Common myeloid progenitor, CD34-positive (primary cell): ENCODE data around the gene APOH. TPM values are rescaled to one million over a fixed set of nuclear protein-coding genes. Genes with fewer than 3 reads are reported as not detected.

Experiments
- CTCF ChIA-PET: fragments of 350-600 bp; sonication (Branson Sonifier 250); formaldehyde crosslinking; loops from one replicate; lab custom pipeline; 2021; ENCODE audit warnings: antibody characterized with exemption; lab: Charles Lee
- POLR2A ChIA-PET: fragments of 350-600 bp; sonication (Branson Sonifier 250); formaldehyde crosslinking; loops from one replicate; lab custom pipeline; 2021; ENCODE audit warnings: antibody characterized with exemption; lab: Charles Lee
- DNase-seq, 3 donors: peaks; one replicate each; pipeline versions ENCODE4 v3.0.0 to v3.0.0-alpha.2; 2013
- H3K27ac ChIP-seq, 2 experiments: 1 replicate in 1 of 2; 2 replicates in 1 of 2; pipeline ENCODE4 v1.7.0; 2013; ENCODE audit warnings: inconsistent platforms in 2 of 2, low read length in 2 of 2, mild to moderate bottlenecking in 2 of 2, low read depth in 1 of 2, moderate library complexity in 1 of 2; ENCODE audit not compliant: severe bottlenecking in 2 of 2, insufficient read depth in 1 of 2, poor library complexity in 1 of 2
- H3K27me3 ChIP-seq, 5 experiments: replicated peaks in 2 of 5; 1 replicate in 3 of 5; 2 replicates in 2 of 5; pipeline versions ENCODE4 v1.6.1 to v1.7.0; 2013; ENCODE audit warnings: low read length in 4 of 5, mild to moderate bottlenecking in 2 of 5, moderate library complexity in 2 of 5, inconsistent platforms in 1 of 5; ENCODE audit not compliant: insufficient read depth in 5 of 5, control insufficient read depth in 4 of 5
- H3K36me3 ChIP-seq, 4 experiments: 1 replicate in 2 of 4; 2 replicates in 2 of 4; pipeline versions ENCODE4 v1.6.1 to v1.7.0; 2013; ENCODE audit warnings: low read length in 3 of 4, control low read depth in 1 of 4, mild to moderate bottlenecking in 1 of 4; ENCODE audit not compliant: control insufficient read depth in 4 of 4, insufficient read depth in 4 of 4
- H3K4me1 ChIP-seq, 4 experiments: 1 replicate in 3 of 4; 2 replicates in 1 of 4; pipeline versions ENCODE4 v1.6.1 to v1.7.1; 2013; ENCODE audit warnings: low read length in 3 of 4, mild to moderate bottlenecking in 3 of 4, control low read depth in 1 of 4, inconsistent platforms in 1 of 4, moderate library complexity in 1 of 4; ENCODE audit not compliant: control insufficient read depth in 4 of 4, insufficient read depth in 4 of 4; ENCODE audit errors: control extremely low read depth in 1 of 4
- H3K4me3 ChIP-seq, 7 experiments: 1 replicate in 4 of 7; 2 replicates in 3 of 7; pipeline versions ENCODE4 v1.5.1 to v1.7.0; 2013; ENCODE audit warnings: mild to moderate bottlenecking in 7 of 7, low read length in 6 of 7, moderate library complexity in 6 of 7, inconsistent platforms in 2 of 7, low read depth in 2 of 7, control low read depth in 1 of 7; ENCODE audit not compliant: insufficient read depth in 4 of 7, control insufficient read depth in 1 of 7; ENCODE audit errors: extremely low read depth in 1 of 7
- H3K9me3 ChIP-seq, 5 experiments: 1 replicate in 4 of 5; 2 replicates in 1 of 5; pipeline versions ENCODE4 v1.6.1 to v1.7.1; 2013; ENCODE audit warnings: low read length in 4 of 5, mild to moderate bottlenecking in 2 of 5, inconsistent platforms in 1 of 5, low read depth in 1 of 5, moderate library complexity in 1 of 5; ENCODE audit not compliant: control insufficient read depth in 4 of 5, insufficient read depth in 2 of 5; ENCODE audit errors: control extremely low read depth in 1 of 5
- WGBS: methylation state at CpG from one replicate; pipeline ENCODE4 v1.1.5; 2013; ENCODE audit not compliant: insufficient coverage; 5-methylcytosine and 5-hydroxymethylcytosine counted together
- polyA plus RNA-seq: library from polyadenylated mRNA; unstranded; fragments of 120-200 nt; gene quantifications from one replicate; pipeline ENCODE4 v1.2.1, GENCODE V29; 2013

APOH gene
- polyA plus RNA-seq = not detected

- CTCF ChIA-PET = interaction anchor here (1.2 kb wide), 1 partner anchor 34 kb away, joined by 3 read pairs; no protein-coding TSS in a partner anchor
These were observed at the start of gene APOH for GRCh38 chr17:66228887-66229782. TSS of gene APOH (minus strand) at chr17:66229415. CDS start at chr17:66229379, 36 bp downstream.

GRCh38 chr17:66277191-66277590, 48.0 kb upstream of the APOH start:
- Histone ChIP-seq H3K27me3 (peaks cover 0 to 3% (median 0%) of the 10 kb centered on the region in 5 experiments), H3K36me3 (no peaks in the 10 kb centered on the region), H3K4me3 (no peak overlapping the region), H3K9me3 (no peaks in the 10 kb centered on the region), H3K4me1 (no peaks in the 10 kb centered on the region), H3K27ac (no peak overlapping the region)
- CTCF ChIA-PET = no interaction called here
- 100% methylated on average over 2 of the region's 2 CpGs for WGBS
- POLR2A ChIA-PET = no interaction called here
- DNase-seq = no peak

More at GRCh38 chr17:66228887-66229782, at the start of gene APOH:
- POLR2A ChIA-PET = no interaction called here
- Histone ChIP-seq H3K36me3 (no peaks in the 10 kb centered on the region), H3K4me3 (no peak within 1 kb of the TSS), H3K9me3 (no peaks in the 10 kb centered on the region), H3K4me1 (no peaks in the 10 kb centered on the region), H3K27me3 (peaks cover 0 to 5% (median 0%) of the 10 kb centered on the region in 5 experiments), H3K27ac (no peak within 1 kb of the TSS)
- 99% methylated on average over 13 of the region's 20 CpGs for WGBS
- no peak for DNase-seq

DNA sequence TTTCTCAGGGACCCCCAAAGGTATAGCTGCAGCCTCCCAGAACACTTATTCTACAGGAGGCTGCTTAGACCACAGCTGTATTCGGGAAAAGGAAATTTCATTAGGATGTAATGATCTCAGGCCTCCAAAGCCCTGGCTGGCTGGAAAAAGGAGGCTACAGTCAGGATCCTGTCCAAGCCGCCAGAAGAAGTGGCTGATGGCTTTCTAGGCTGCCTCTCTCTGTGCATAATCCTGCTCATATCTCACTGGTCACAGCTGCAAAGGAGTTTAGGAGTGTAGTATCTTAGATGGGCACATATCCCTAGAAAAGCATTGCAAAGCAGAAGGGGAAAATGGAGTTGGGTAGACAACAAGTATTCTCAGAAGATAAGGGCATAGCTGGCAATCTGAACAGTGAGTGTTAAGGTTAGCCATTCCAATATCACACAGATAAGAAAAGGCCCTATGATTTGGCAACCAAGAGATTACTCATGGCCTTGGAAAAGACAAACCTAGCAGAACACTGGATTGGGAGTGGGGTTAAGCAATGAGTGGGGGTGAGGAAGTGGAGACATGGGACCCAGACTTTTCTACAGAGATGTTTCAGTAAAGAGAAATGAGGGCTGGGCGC, 47.2 kb upstream of the APOH start:
- no peak for DNase-seq
- H3K4me3 ChIP-seq = no peak overlapping the region
- WGBS = 100% methylated on average over 3 of the region's 3 CpGs
- no peak overlapping the region for H3K27ac ChIP-seq
- ChIA-PET POLR2A (no interaction called here), CTCF (interaction anchor here (0.6 to 1.2 kb wide), 2 partner anchors 10 to 261 kb away, joined by 3 read pairs; no protein-coding TSS in a partner anchor)
- no peaks in the 10 kb centered on the region for H3K4me1 ChIP-seq
- no peaks in the 10 kb centered on the region for H3K36me3 ChIP-seq
- H3K27me3 ChIP-seq = peaks cover 0 to 3% (median 0%) of the 10 kb centered on the region in 5 experiments
- H3K9me3 ChIP-seq = peaks cover 0 to 4% (median 0%) of the 10 kb centered on the region in 5 experiments

DNA sequence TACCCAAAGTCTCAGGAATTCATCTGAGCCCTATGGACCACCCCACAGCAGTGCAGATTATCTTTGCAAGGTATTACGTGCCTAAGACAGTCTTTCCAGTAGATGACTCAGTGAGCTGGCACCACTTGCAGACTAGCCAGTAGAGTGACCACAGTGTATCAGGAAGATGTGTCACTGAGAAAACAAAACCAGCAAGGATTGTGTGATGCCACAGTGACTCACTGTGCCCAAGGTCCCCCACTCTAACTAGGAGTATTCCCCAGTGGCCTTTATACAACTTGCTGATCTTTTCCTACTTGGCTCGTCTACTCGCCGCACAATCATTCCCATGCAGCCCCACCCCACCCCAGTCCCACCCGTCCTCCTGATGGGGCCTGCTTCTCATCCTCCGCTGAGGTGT, 46.4 kb upstream of the APOH start:
- CTCF ChIA-PET = interaction anchor here (0.6 to 1.2 kb wide), 2 partner anchors 11 to 262 kb away, joined by 3 read pairs; no protein-coding TSS in a partner anchor
- peaks cover 0 to 3% (median 0%) of the 10 kb centered on the region in 5 experiments for H3K27me3 ChIP-seq
- 98% methylated on average over 6 of the region's 6 CpGs for WGBS
- POLR2A ChIA-PET = no interaction called here
- DNase-seq = peak in 1 of 3 donors; percentile 3
- no peaks in the 10 kb centered on the region for H3K4me1 ChIP-seq
- H3K4me3 ChIP-seq = no peak overlapping the region
- no peak overlapping the region for H3K27ac ChIP-seq
- peaks cover 0 to 8% (median 0%) of the 10 kb centered on the region in 5 experiments for H3K9me3 ChIP-seq
- H3K36me3 ChIP-seq = no peaks in the 10 kb centered on the region

DNA sequence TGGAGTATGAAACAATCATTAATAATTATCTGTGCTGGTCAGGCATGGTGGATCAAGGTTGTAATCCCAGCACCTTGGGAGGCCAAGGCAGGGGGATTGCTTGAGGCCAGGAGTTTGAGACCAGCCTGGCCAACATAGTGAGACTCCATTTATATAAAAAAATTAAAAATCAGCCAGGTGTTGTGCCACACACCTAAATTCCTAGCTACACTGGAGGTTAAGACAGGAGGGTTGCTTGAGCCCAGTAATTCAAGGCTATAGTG, 44.3 kb upstream of the APOH start:
- POLR2A ChIA-PET = no interaction called here
- Histone ChIP-seq H3K27ac (no peak overlapping the region), H3K36me3 (no peaks in the 10 kb centered on the region), H3K4me3 (no peak overlapping the region), H3K27me3 (peaks cover 0 to 3% (median 0%) of the 10 kb centered on the region in 5 experiments), H3K9me3 (peaks cover 0 to 8% (median 0%) of the 10 kb centered on the region in 5 experiments), H3K4me1 (no peaks in the 10 kb centered on the region)
- CTCF ChIA-PET = interaction anchor here (0.7 kb wide), 1 partner anchor 311 kb away, joined by 3 read pairs; no protein-coding TSS in a partner anchor
- no peak for DNase-seq

- peaks cover 0 to 8% (median 0%) of the 10 kb centered on the region in 5 experiments for H3K9me3 ChIP-seq
- H3K4me3 ChIP-seq = no peak overlapping the region
- DNase-seq = no peak
- no peaks in the 10 kb centered on the region for H3K36me3 ChIP-seq
- ChIA-PET CTCF (interaction anchor here (0.7 kb wide), 1 partner anchor 312 kb away, joined by 3 read pairs; no protein-coding TSS in a partner anchor), POLR2A (no interaction called here)
- peaks cover 0 to 3% (median 0%) of the 10 kb centered on the region in 5 experiments for H3K27me3 ChIP-seq
- H3K4me1 ChIP-seq = no peaks in the 10 kb centered on the region
- no peak overlapping the region for H3K27ac ChIP-seq
- WGBS = no CpG with 5 or more reads among the region's 5 CpGs
These were observed 43.8 kb upstream of the APOH start for GRCh38 chr17:66272811-66273585.
